Epithelial cell of proximal tubule (primary cell): ENCODE results near the gene GASK1A. TPM values are rescaled to one million over a fixed set of nuclear protein-coding genes. Genes with fewer than 3 reads are reported as not detected.

Experiments
- DNase-seq: peaks from one replicate; pipeline ENCODE4 v3.0.0-alpha.2; 2011; ENCODE audit warnings: low read depth
- H3K4me3 ChIP-seq: 2 replicates; pipeline ENCODE4 v1.5.1; 2011; ENCODE audit warnings: low read depth, mild to moderate bottlenecking, low read length
- total RNA-seq: library from RNA; depleted of rRNA; stranded (reverse); fragments of >200 nt; gene quantifications from 2 replicates; pipeline ENCODE4 v1.2.3, GENCODE V29; 2015
- TF ChIP-seq, protein P1 (sequence below): conservative IDR thresholded peaks from 2 replicates; pipeline ENCODE4 v1.5.1; 2012; ENCODE audit warnings: low read depth, mild to moderate bottlenecking, low read length

The GASK1A gene
- total RNA-seq, 1 donor from 2014 or later: 1.1 TPM

- DNase-seq: no peak
- TF ChIP-seq, protein P1, sequence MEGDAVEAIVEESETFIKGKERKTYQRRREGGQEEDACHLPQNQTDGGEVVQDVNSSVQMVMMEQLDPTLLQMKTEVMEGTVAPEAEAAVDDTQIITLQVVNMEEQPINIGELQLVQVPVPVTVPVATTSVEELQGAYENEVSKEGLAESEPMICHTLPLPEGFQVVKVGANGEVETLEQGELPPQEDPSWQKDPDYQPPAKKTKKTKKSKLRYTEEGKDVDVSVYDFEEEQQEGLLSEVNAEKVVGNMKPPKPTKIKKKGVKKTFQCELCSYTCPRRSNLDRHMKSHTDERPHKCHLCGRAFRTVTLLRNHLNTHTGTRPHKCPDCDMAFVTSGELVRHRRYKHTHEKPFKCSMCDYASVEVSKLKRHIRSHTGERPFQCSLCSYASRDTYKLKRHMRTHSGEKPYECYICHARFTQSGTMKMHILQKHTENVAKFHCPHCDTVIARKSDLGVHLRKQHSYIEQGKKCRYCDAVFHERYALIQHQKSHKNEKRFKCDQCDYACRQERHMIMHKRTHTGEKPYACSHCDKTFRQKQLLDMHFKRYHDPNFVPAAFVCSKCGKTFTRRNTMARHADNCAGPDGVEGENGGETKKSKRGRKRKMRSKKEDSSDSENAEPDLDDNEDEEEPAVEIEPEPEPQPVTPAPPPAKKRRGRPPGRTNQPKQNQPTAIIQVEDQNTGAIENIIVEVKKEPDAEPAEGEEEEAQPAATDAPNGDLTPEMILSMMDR: no peak
- no peak overlapping the region for H3K4me3 ChIP-seq
Observed at GRCh38 chr3:42980909-42981308, 1.8 kb downstream of the GASK1A start.

GRCh38 chr3:42982645-42983412 lies 3.7 kb downstream of the GASK1A start:
- TF ChIP-seq, protein P1: no peak
- no peak for DNase-seq
- H3K4me3 ChIP-seq: no peak overlapping the region

GRCh38 chr3:42983927-42984326 lies 4.8 kb downstream of the GASK1A start:
- no peak for DNase-seq
- no peak overlapping the region for H3K4me3 ChIP-seq
- TF ChIP-seq, protein P1: no peak

DNA sequence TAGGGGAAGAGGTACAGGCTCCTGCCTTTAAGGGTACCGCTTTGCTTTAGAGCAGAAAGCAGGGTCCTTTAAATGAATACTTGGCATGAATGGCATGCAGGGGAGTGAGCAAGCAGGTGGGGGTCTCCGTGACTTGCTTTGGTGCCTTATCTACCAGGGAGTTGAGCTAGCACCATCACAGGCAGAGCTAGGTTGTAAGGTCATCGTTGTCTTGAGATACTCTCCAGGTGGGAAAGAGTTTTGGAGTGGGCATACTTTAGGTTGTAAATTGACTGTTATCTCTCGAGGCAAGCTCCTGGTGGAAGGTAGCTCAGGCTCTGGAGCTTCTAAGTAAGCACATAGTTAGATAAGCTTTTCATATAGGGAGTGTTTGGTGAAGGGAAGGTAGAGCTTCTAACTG lies 5.6 kb downstream of the GASK1A start:
- TF ChIP-seq, protein P1: no peak
- no peak overlapping the region for H3K4me3 ChIP-seq
- DNase-seq: no peak

DNA sequence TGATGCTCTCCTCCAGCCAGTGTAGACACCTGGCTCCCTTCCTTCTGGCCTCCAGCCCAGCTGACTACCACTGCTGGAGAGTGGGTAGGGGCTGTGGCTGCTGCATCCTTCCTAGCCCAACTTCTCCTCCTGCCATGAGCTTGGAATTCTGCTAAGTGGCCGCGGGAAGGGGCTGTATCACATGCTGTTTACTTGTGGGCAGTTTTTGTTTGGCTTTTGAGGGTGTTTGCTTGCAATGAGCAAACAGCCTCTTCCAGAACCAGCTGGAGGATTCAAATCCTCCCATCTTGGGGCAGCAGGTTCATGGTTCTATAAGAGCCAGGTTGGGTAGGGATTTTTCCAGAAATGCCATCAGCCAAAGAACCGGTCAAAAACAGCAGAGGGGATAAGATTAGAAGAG lies 9.0 kb downstream of the GASK1A start:
- TF ChIP-seq, protein P1: no peak
- H3K4me3 ChIP-seq: no peak overlapping the region
- DNase-seq: no peak

DNA sequence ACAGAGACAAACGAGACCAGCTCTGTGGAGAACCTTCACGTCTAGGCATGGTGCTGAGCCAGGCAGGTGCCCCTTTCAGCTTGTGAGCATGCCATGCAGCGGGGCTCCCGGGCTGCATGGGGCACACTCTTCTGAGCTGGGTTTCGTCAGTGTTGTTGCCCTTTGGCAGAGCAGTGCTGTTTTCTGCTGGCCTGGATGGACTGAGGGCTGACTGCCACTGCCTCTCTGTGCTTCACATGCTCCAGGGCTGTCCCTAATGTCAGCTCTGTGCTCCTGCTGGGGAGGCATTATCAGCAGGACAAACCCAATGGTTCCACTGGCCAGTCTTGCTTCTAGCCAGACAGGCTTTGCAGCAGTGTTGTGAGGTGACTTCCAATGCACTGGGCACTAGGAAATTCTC lies 9.5 kb downstream of the GASK1A start:
- no peak overlapping the region for H3K4me3 ChIP-seq
- TF ChIP-seq, protein P1: no peak
- DNase-seq: no peak
